NT2/D1 (cell line): ENCODE data around the gene INTS11.

Experiments used
- DNase-seq: peaks from one replicate; pipeline ENCODE4 v3.0.0-alpha.2; 2011; ENCODE audit warnings: low read depth, low spot score
- H3K27me3 ChIP-seq: 2 replicates; pipeline ENCODE4 v1.6.0; 2011; ENCODE audit warnings: mild to moderate bottlenecking; ENCODE audit not compliant: insufficient read length, insufficient read depth
- H3K36me3 ChIP-seq: 2 replicates; pipeline ENCODE4 v1.6.1; 2011; ENCODE audit warnings: mild to moderate bottlenecking, low read length, mixed read lengths; ENCODE audit not compliant: insufficient read depth, insufficient read length
- H3K4me1 ChIP-seq: 2 replicates; pipeline ENCODE4 v1.5.1; 2011; ENCODE audit not compliant: insufficient read depth, insufficient read length
- H3K4me3 ChIP-seq: 2 replicates; pipeline ENCODE4 v1.5.1; 2011; ENCODE audit warnings: low read depth; ENCODE audit not compliant: insufficient read length
- H3K9ac ChIP-seq: 2 replicates; pipeline ENCODE4 v1.6.0; 2011; ENCODE audit warnings: low read depth; ENCODE audit not compliant: insufficient read length
- H3K9me3 ChIP-seq: 2 replicates; pipeline ENCODE4 v1.5.1; 2011; ENCODE audit warnings: mild to moderate bottlenecking, low read length; ENCODE audit not compliant: insufficient read depth
- SUZ12 ChIP-seq: IDR thresholded peaks from 2 replicates; pipeline ENCODE4 v1.6.1; 2011; ENCODE audit not compliant: insufficient read length, insufficient read depth; ENCODE audit errors: extremely low read depth
- YY1 ChIP-seq: IDR thresholded peaks from 2 replicates; pipeline ENCODE4 v1.6.1; 2011; ENCODE audit not compliant: insufficient read length, insufficient read depth
- ZNF274 ChIP-seq: IDR thresholded peaks from 2 replicates; pipeline ENCODE4 v1.6.1; 2011; ENCODE audit warnings: mild to moderate bottlenecking, low read depth, low read length

INTS11 gene

DNA sequence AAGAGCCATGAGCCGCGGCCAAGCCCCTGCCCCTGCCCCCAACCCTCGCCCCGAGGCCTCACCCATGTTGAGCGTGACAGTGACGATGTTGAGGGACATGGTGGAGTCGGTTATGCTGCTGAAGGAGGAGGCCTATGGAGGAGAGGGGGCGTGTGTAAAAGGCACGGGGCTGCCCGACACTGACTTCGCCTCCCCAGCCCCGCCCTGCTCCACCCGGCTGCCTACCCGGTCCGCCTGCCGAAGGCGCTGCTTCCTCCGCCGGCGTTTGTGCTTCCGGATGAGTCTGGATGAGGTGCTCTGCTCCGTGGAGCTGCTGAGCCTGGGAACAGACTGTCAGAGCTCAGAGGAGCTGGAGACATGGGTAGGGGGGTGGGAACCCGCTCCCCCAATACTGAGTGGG is 15.7 kb upstream of the INTS11 start:
- no peaks in the 10 kb centered on the region for H3K9me3 ChIP-seq
- peaks cover 50% of the 10 kb centered on the region for H3K36me3 ChIP-seq
- no peak overlapping the region for H3K9ac ChIP-seq
- TF ChIP-seq SUZ12 = no peak
- DNase-seq = no peak
- peaks cover 4% of the 10 kb centered on the region for H3K4me1 ChIP-seq
- no peaks in the 10 kb centered on the region for H3K27me3 ChIP-seq
- H3K4me3 ChIP-seq = no peak overlapping the region

DNA sequence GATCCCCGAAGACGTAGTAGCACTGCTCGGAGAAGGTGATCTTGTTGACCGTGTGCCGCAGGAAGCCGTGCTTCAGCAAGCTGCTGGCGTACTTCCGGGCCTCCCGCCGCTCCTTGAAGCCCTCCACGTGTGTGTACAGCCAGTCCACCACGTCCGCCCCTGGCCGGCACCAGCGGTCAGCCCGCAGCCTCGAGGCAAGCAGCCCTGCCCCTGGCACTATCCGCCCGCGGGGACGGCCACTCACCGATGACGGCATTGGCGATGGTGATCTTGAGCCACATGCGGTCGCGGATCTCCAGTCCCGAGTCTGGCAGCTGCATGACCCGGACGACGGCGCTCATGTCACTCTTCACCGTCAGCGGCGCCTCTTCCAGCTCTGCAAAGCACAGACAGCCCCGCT is 13.8 kb upstream of the INTS11 start:
- no peaks in the 10 kb centered on the region for H3K9me3 ChIP-seq
- no peak overlapping the region for H3K9ac ChIP-seq
- no peak for TF ChIP-seq SUZ12
- TF ChIP-seq ZNF274 = no peak
- no peak for TF ChIP-seq YY1
- H3K4me1 ChIP-seq = no peaks in the 10 kb centered on the region
- H3K36me3 ChIP-seq = peaks cover 57% of the 10 kb centered on the region
- H3K27me3 ChIP-seq = no peaks in the 10 kb centered on the region
- no peak overlapping the region for H3K4me3 ChIP-seq
- no peak for DNase-seq

DNA sequence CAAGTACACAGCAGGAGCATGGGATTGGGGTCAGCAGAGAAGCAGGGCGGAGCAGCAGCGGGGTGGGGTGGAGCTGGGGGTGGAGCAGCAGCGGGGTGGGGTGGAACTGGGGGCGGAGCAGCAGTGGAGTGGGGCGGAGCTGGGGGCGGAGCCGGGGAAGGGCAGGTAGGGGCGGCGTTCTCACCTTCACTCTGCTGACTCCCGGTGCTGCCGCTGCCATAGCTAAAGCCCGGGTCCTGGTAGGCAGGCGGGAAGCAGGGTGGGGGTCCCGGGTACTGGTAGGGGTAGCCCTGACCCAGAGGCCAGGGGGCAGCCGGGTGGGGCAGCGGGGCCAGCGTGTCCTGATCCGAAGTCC is 13.3 kb upstream of the INTS11 start:
- Histone ChIP-seq H3K9me3 (no peaks in the 10 kb centered on the region), H3K9ac (no peak overlapping the region), H3K4me1 (no peaks in the 10 kb centered on the region), H3K36me3 (peaks cover 57% of the 10 kb centered on the region), H3K27me3 (no peaks in the 10 kb centered on the region), H3K4me3 (no peak overlapping the region)
- DNase-seq = no peak
- no peak for TF ChIP-seq SUZ12
- no peak for TF ChIP-seq ZNF274
- no peak for TF ChIP-seq YY1

DNA sequence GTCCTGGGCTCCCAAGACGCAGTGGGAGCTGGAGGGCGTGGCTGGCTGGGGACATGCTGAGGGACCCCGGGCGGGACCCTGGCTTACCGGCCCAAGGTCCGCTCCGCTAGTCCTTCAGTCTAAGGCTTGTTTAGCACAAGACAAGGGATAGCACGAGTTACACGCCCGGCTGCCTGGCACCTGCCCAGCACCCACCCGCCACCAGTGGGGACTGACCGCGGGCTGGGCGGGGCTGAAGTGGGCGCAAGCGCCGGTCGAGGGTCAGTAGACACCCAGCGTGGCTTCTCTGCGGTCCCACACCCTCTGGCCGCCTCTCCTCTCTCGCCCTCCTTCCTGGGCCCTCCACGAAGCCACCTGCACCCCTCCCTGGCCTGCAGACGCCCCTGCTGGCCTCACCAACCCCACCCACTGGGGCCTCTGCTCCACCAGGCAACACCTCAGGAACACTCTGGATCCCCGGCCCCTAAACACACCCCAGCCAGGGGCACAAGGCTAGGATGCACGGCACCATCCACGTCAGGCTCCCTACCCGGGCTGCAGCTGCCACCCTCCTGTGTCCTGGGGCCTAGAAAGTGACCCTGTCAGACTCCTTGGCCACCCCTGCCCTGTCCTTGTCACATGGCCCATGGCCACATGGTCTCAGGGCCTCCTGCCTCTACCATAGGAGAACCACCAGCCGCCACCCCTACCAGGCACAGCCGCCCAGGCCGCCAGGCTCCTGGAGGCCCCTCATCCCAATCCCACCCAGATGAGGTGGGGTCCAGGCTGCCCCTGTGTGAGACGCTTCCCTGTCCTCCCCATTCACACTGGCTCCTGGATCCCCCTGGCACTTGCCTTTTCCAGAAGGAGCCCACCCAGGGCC is 12.7 kb upstream of the INTS11 start:
- Histone ChIP-seq H3K9me3 (no peaks in the 10 kb centered on the region), H3K4me3 (no peak overlapping the region), H3K36me3 (peaks cover 56% of the 10 kb centered on the region), H3K9ac (no peak overlapping the region), H3K27me3 (no peaks in the 10 kb centered on the region), H3K4me1 (no peaks in the 10 kb centered on the region)
- DNase-seq = no peak
- TF ChIP-seq SUZ12 (no peak), ZNF274 (no peak), YY1 (no peak)

DNA sequence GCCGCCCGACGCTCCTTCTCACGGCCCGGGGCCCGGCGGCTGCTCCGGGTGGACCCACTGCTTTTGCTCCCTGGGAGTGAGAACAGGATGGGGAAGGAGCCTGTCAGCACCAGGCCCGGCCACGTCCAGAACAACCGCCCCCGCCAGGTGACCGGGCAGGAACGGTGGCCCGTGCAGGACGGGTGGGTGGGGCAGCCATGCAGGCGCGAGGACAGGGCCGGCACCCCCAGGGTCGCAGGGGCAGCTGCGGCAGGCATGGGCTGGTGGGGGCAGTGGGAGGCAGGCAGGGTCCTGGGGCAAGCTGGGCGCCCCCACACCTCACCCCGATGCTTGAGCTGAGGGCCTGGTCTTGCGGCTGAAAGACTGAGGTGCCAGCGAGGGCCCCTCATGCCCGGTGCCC is 12.0 kb upstream of the INTS11 start:
- Histone ChIP-seq H3K9me3 (no peaks in the 10 kb centered on the region), H3K4me3 (no peak overlapping the region), H3K36me3 (peaks cover 49% of the 10 kb centered on the region), H3K4me1 (no peaks in the 10 kb centered on the region), H3K27me3 (no peaks in the 10 kb centered on the region), H3K9ac (no peak overlapping the region)
- DNase-seq = no peak
- TF ChIP-seq SUZ12 = no peak
- TF ChIP-seq ZNF274 = no peak
- no peak for TF ChIP-seq YY1

DNA sequence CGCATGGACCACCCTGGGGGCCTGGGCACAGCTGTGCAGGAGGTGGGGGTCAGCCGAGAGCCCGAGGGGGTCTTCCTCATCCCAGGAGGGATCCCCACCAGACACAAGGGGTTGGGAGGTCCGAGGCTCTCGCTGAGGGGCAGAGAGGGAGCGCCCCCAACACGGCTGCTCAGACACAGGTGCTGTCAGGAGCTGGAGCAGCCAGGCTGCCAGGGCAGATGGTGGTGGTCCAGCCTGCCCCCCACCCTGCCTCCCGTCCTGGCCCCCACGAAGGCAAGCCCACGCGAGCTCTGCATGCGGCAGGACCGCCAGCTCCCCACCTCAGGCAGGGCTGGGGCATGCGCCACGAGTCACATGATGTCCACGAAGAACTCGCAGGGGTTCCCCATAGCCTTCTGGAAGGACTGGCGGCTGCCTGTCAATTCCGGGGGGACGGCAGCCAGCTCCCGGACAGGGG is 11.4 kb upstream of the INTS11 start:
- peaks cover 43% of the 10 kb centered on the region for H3K36me3 ChIP-seq
- H3K4me3 ChIP-seq = no peak overlapping the region
- TF ChIP-seq SUZ12 (no peak), YY1 (no peak), ZNF274 (no peak)
- no peaks in the 10 kb centered on the region for H3K27me3 ChIP-seq
- no peaks in the 10 kb centered on the region for H3K9me3 ChIP-seq
- H3K4me1 ChIP-seq = no peaks in the 10 kb centered on the region
- no peak for DNase-seq
- no peak overlapping the region for H3K9ac ChIP-seq

DNA sequence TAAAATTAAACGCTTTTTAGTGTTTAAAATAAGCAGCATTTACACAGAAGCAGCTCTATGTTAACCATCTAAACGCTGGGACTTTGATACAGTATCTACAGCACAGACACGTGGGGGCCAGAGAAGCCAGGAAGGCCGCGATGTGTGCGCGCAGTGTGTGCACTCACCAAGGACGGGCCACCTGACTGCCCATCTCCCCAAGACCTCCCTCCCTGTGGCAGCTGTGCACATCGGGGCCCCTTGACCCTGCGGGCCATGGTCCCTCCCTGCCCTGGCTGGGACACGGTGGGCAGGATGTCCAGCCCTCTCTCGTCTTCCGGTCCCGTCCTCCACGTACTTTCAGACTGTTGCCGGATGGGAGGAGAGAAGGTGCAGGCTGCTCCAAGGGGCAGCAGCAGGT is 10.8 kb upstream of the INTS11 start:
- Histone ChIP-seq H3K27me3 (no peaks in the 10 kb centered on the region), H3K4me1 (peaks cover 1% of the 10 kb centered on the region), H3K9me3 (no peaks in the 10 kb centered on the region), H3K9ac (no peak overlapping the region), H3K36me3 (peaks cover 37% of the 10 kb centered on the region), H3K4me3 (no peak overlapping the region)
- DNase-seq = no peak
- TF ChIP-seq ZNF274 (no peak), SUZ12 (no peak), YY1 (no peak)
